ENCODE measurements around the gene DMBT1.

Gene DMBT1

DNA sequence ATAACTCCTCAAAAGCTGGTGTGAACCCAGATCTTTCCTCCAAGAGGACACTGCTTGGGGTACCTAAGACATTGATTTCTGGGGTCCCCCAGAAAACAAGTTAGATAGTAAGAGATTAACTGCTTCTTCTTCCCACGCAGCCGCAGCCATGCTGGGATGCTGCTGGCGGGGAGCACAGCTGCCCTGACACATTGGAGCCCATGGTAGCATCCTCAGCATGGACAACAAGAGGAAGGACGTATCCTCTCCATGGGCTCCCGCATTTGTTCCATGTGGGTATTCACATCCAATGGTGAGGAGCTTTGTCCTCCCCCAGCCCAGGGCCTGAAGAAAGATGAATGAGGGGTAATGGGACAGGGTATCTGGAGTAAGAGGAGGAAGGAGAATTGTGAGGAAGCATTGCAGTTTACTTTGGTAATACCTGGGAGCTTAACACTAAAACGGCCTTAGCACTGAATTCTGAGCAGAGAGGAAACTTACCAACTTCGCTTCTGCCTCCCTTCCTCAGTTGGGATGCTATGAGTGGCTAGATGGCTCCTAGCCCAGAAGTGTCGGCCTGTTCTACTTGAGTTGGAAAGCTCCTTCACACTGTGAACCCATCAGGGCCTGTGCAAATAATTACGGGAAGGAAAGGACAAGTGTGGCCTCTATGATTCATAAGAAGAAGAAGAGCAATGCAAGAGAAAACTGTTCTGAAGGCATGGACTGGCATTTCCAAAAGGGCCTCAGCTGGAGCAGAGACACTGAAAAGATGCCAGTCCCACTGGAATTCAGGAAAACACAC, 95.2 kb downstream of the DMBT1 start:
- Histone ChIP-seq H3K27ac (ENCODE audit: insufficient read depth, low read length, poor library complexity, severe bottlenecking) (no peak overlapping the region), H3K36me3 (ENCODE audit: control insufficient read depth, insufficient read depth, low read length) (no peaks in the 10 kb centered on the region), H3K27me3 (replicated peaks; ENCODE audit: control insufficient read depth, insufficient read depth, low read length, poor library complexity, severe bottlenecking) (no peaks in the 10 kb centered on the region), H3K9me3 (ENCODE audit: control insufficient read depth, low read length) (no peaks in the 10 kb centered on the region), H3K4me1 (ENCODE audit: control insufficient read depth, insufficient read depth, low read length, poor library complexity, severe bottlenecking) (no peaks in the 10 kb centered on the region), H3K4me3 (ENCODE audit: insufficient read depth, low read depth, low read length, poor library complexity, severe bottlenecking) (no peak overlapping the region)
- no peak for DNase-seq

DNA sequence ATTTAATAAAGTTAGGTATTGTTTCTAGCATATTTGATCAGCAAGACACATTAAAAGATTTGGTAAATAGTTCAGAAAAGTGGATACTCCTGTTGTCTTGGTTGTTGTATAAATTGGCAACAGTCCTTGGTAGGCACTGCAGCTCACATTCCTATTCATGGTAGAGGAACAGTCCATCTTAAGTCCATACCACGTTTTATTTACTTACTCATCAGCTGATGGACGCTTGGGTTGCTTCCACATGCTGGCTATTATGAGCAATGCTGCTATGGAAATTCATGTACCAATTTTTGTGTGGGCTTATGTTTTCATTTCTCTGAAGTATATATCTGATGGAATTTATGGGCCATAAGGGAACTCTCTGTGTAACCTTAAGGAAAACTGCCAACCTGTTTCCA, 95.8 kb downstream of the DMBT1 start:
- Histone ChIP-seq H3K4me3 (ENCODE audit: insufficient read depth, low read depth, low read length, poor library complexity, severe bottlenecking) (no peak overlapping the region), H3K4me1 (ENCODE audit: control insufficient read depth, insufficient read depth, low read length, poor library complexity, severe bottlenecking) (no peaks in the 10 kb centered on the region), H3K9me3 (ENCODE audit: control insufficient read depth, low read length) (no peaks in the 10 kb centered on the region), H3K27ac (ENCODE audit: insufficient read depth, low read length, poor library complexity, severe bottlenecking) (no peak overlapping the region), H3K27me3 (replicated peaks; ENCODE audit: control insufficient read depth, insufficient read depth, low read length, poor library complexity, severe bottlenecking) (no peaks in the 10 kb centered on the region), H3K36me3 (ENCODE audit: control insufficient read depth, insufficient read depth, low read length) (no peaks in the 10 kb centered on the region)
- no peak for DNase-seq

DNA sequence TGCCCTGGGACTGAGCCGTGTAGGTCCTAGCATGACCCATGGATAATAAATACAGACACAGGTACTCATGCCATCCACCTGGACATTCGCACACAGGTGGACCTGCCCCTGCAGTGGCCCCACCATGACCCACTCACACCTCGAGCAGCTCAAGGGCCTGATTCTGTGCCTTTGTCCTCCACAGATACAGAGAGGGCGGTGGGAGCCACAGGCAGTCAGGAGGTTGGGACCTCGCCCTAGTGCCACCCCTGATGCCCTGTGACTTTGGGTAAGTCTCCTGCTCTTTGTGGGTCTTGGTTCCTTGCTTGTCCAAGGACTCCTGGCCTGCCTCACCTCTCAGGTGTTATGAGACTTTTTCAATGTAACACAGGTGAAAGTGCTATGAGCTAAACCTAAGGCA, 96.2 kb downstream of the DMBT1 start:
- H3K27ac ChIP-seq (ENCODE audit: insufficient read depth, low read length, poor library complexity, severe bottlenecking): no peak overlapping the region
- no peak for DNase-seq
- no peaks in the 10 kb centered on the region for H3K36me3 ChIP-seq (ENCODE audit: control insufficient read depth, insufficient read depth, low read length)
- H3K9me3 ChIP-seq (ENCODE audit: control insufficient read depth, low read length): no peaks in the 10 kb centered on the region
- H3K27me3 ChIP-seq (replicated peaks; ENCODE audit: control insufficient read depth, insufficient read depth, low read length, poor library complexity, severe bottlenecking): no peaks in the 10 kb centered on the region
- no peak overlapping the region for H3K4me3 ChIP-seq (ENCODE audit: insufficient read depth, low read depth, low read length, poor library complexity, severe bottlenecking)
- H3K4me1 ChIP-seq (ENCODE audit: control insufficient read depth, insufficient read depth, low read length, poor library complexity, severe bottlenecking): no peaks in the 10 kb centered on the region

DNA sequence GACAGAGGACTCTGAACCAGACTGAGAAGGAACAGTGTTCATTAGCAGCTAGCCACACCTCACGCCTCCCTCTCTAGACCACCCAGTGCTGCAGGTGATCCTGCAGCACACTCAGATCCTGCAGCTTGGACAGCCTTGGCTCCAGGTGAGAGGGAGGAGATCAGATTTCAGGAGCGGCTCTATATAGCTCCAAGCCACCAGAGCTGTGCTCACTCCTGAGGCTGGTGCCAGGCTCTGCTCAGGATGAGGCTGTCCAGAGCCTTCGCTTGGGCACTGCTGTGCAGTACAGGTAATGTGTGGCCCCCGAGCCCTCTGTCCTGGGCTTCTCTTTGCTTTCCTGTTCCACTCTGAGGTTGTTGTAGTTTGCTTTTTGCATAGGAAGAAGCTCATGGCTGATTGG, 96.7 kb downstream of the DMBT1 start:
- Histone ChIP-seq H3K36me3 (ENCODE audit: control insufficient read depth, insufficient read depth, low read length) (no peaks in the 10 kb centered on the region), H3K9me3 (ENCODE audit: control insufficient read depth, low read length) (no peaks in the 10 kb centered on the region), H3K27me3 (replicated peaks; ENCODE audit: control insufficient read depth, insufficient read depth, low read length, poor library complexity, severe bottlenecking) (no peaks in the 10 kb centered on the region)

DNA sequence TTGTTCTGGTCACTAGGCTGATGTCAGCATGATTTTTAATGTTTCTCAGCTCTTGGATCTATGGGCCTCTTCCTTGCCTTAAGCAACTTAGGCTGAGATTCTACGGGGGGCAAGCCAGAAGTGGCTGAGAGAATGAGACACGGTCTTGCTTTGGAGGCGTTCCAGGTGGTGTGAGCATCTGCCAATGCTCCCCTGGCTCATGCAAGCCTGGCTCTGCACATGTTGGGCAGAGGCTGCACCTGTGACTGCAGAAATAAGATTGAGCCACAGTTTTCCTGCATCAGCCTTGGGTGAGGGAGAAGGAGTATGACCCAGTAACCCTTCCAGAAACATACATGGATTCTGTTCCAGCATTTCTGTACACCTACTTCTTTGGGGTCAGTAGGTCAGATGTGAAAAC, 97.2 kb downstream of the DMBT1 start:
- H3K36me3 ChIP-seq (ENCODE audit: control insufficient read depth, insufficient read depth, low read length): no peaks in the 10 kb centered on the region
- no peaks in the 10 kb centered on the region for H3K27me3 ChIP-seq (replicated peaks; ENCODE audit: control insufficient read depth, insufficient read depth, low read length, poor library complexity, severe bottlenecking)
- DNase-seq: no peak
- H3K9me3 ChIP-seq (ENCODE audit: control insufficient read depth, low read length): no peaks in the 10 kb centered on the region
- no peaks in the 10 kb centered on the region for H3K4me1 ChIP-seq (ENCODE audit: control insufficient read depth, insufficient read depth, low read length, poor library complexity, severe bottlenecking)
- no peak overlapping the region for H3K27ac ChIP-seq (ENCODE audit: insufficient read depth, low read length, poor library complexity, severe bottlenecking)
- no peak overlapping the region for H3K4me3 ChIP-seq (ENCODE audit: insufficient read depth, low read depth, low read length, poor library complexity, severe bottlenecking)

More for the DNA sequence above, 96.7 kb downstream of the DMBT1 start:
- DNase-seq: no peak
- no peaks in the 10 kb centered on the region for H3K4me1 ChIP-seq (ENCODE audit: control insufficient read depth, insufficient read depth, low read length, poor library complexity, severe bottlenecking)
- no peak overlapping the region for H3K4me3 ChIP-seq (ENCODE audit: insufficient read depth, low read depth, low read length, poor library complexity, severe bottlenecking)
- no peak overlapping the region for H3K27ac ChIP-seq (ENCODE audit: insufficient read depth, low read length, poor library complexity, severe bottlenecking)

DNA sequence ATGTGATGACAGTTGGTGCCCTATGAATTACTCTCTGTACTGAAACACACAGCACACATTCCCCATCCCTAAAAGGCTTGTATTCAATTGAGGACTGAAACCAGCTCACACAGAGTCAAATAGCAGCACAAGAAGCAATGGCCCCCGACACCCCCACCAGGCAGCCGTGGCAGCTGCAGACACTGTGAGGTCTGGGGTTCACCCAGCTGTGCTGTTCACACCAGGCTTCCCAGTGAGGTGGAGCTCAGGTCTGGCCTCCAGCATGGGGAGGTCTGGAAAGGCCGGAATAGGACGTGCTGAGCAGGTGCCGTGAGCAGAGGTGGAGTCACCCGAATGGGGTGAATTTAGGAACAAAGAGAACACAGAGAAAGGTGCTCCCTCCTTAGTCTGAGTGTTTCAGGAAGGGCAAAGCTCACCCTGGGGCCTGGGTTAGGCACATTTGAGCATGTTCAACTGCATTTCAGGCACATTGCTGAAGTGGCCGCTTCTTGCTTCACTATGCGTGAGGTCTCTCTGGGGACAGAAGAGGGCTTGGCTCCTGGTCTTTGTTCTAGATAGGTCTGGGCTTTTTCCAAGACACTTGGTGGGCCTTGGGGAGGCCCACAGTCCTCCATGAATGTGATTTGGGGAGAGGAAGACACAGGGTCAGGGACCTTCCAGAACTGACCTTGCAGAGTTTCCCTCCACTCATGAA, 97.9 kb downstream of the DMBT1 start:
- Histone ChIP-seq H3K9me3 (ENCODE audit: control insufficient read depth, low read length) (no peaks in the 10 kb centered on the region), H3K27me3 (replicated peaks; ENCODE audit: control insufficient read depth, insufficient read depth, low read length, poor library complexity, severe bottlenecking) (no peaks in the 10 kb centered on the region), H3K36me3 (ENCODE audit: control insufficient read depth, insufficient read depth, low read length) (no peaks in the 10 kb centered on the region), H3K4me1 (ENCODE audit: control insufficient read depth, insufficient read depth, low read length, poor library complexity, severe bottlenecking) (no peaks in the 10 kb centered on the region), H3K4me3 (ENCODE audit: insufficient read depth, low read depth, low read length, poor library complexity, severe bottlenecking) (no peak overlapping the region), H3K27ac (ENCODE audit: insufficient read depth, low read length, poor library complexity, severe bottlenecking) (no peak overlapping the region)
- no peak for DNase-seq

DNA sequence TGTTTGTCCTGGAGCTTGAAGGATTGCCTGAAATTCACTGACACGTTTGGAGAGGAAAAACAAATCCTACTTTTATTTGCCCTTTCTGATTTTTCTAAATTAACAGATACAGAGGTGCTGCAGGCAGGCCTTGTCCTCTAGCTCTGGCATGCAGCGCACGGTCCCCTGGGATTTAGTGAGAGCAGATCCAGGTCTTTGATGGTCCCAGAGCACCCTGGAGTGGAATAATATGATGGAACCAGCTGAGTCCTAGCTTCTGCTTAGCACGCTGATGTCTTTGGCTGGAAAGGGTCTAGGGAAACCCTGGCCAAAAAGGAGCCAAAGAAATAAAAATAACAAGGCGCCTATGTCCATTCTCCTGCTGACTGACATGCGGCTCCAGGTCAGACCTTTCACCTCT, 98.6 kb downstream of the DMBT1 start:
- H3K27ac ChIP-seq (ENCODE audit: insufficient read depth, low read length, poor library complexity, severe bottlenecking): no peak overlapping the region
- H3K27me3 ChIP-seq (replicated peaks; ENCODE audit: control insufficient read depth, insufficient read depth, low read length, poor library complexity, severe bottlenecking): no peaks in the 10 kb centered on the region
- DNase-seq: no peak
- H3K36me3 ChIP-seq (ENCODE audit: control insufficient read depth, insufficient read depth, low read length): no peaks in the 10 kb centered on the region
- no peaks in the 10 kb centered on the region for H3K4me1 ChIP-seq (ENCODE audit: control insufficient read depth, insufficient read depth, low read length, poor library complexity, severe bottlenecking)
- no peaks in the 10 kb centered on the region for H3K9me3 ChIP-seq (ENCODE audit: control insufficient read depth, low read length)
- no peak overlapping the region for H3K4me3 ChIP-seq (ENCODE audit: insufficient read depth, low read depth, low read length, poor library complexity, severe bottlenecking)

DNA sequence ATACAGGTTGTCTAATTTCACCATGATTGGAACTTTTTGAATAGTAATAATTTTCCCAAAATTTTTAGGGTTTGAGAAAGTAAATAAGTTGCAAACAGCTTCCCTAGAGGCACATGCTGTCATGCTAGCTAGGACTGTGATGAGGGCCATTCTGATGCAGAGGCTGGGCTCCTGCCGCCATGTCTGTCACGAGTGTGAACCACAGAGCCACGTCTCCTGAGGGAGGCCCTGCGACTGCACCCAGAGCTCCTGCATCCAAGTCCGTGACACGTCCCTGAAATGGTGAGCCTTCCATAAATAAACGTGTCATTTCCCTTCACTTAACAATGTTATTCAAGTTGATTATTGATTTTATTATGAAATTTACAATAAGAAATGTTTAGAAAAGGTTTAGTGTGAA, 99.1 kb downstream of the DMBT1 start:
- no peak for DNase-seq
- no peaks in the 10 kb centered on the region for H3K27me3 ChIP-seq (replicated peaks; ENCODE audit: control insufficient read depth, insufficient read depth, low read length, poor library complexity, severe bottlenecking)
- H3K27ac ChIP-seq (ENCODE audit: insufficient read depth, low read length, poor library complexity, severe bottlenecking): no peak overlapping the region
- H3K4me3 ChIP-seq (ENCODE audit: insufficient read depth, low read depth, low read length, poor library complexity, severe bottlenecking): no peak overlapping the region
- H3K4me1 ChIP-seq (ENCODE audit: control insufficient read depth, insufficient read depth, low read length, poor library complexity, severe bottlenecking): no peaks in the 10 kb centered on the region
- no peaks in the 10 kb centered on the region for H3K9me3 ChIP-seq (ENCODE audit: control insufficient read depth, low read length)
- H3K36me3 ChIP-seq (ENCODE audit: control insufficient read depth, insufficient read depth, low read length): no peaks in the 10 kb centered on the region

DNA sequence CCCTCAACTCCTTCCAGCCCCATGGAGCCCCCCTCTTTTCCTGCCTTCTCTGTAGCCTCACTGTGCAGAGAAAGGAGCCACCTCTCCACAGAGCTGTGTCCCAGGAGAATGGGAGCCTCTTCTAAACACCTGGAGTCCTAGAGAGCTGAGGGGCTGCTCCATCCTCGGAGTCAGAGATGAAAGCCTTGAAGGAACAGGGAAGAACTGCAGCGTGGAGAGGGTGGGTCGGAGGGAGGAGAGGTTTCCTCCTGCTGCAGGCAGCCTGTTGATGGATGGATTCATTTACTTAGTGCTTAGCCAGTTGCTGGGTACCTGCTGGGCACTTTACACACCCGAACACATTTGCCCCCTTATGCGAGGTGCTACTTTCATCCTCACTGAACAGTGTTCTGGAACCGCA, 100.1 kb downstream of the DMBT1 start:
- no peak for DNase-seq
- Histone ChIP-seq H3K4me1 (ENCODE audit: control insufficient read depth, insufficient read depth, low read length, poor library complexity, severe bottlenecking) (no peaks in the 10 kb centered on the region), H3K4me3 (ENCODE audit: insufficient read depth, low read depth, low read length, poor library complexity, severe bottlenecking) (no peak overlapping the region), H3K36me3 (ENCODE audit: control insufficient read depth, insufficient read depth, low read length) (no peaks in the 10 kb centered on the region), H3K27ac (ENCODE audit: insufficient read depth, low read length, poor library complexity, severe bottlenecking) (no peak overlapping the region), H3K27me3 (replicated peaks; ENCODE audit: control insufficient read depth, insufficient read depth, low read length, poor library complexity, severe bottlenecking) (no peaks in the 10 kb centered on the region), H3K9me3 (ENCODE audit: control insufficient read depth, low read length) (no peaks in the 10 kb centered on the region)

DNA sequence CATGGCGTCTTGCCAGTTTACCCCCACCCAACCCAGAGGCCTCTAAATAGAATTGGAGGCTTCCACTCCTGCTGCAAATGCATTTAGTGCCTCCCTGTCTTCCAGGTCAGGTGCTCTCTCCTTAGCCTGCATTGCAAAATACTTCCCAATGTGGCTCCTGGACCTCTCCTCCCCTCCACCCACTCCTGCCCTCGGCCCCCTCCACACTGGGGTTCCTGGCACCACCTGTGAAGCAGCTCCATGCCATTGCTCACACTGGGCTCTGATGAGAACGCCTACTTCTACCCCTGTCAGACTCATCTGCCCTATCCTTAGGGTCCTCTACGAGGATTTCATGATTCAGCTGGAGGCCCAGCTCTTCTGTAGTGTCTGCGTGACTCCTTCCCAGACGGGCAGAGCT, 101.7 kb downstream of the DMBT1 start:
- Histone ChIP-seq H3K36me3 (ENCODE audit: control insufficient read depth, insufficient read depth, low read length) (no peaks in the 10 kb centered on the region), H3K4me1 (ENCODE audit: control insufficient read depth, insufficient read depth, low read length, poor library complexity, severe bottlenecking) (no peaks in the 10 kb centered on the region), H3K9me3 (ENCODE audit: control insufficient read depth, low read length) (no peaks in the 10 kb centered on the region), H3K4me3 (ENCODE audit: insufficient read depth, low read depth, low read length, poor library complexity, severe bottlenecking) (no peak overlapping the region), H3K27me3 (replicated peaks; ENCODE audit: control insufficient read depth, insufficient read depth, low read length, poor library complexity, severe bottlenecking) (no peaks in the 10 kb centered on the region), H3K27ac (ENCODE audit: insufficient read depth, low read length, poor library complexity, severe bottlenecking) (no peak overlapping the region)
- DNase-seq: no peak
